ENCODE data around the gene LILRB4.
"Not testable (repeated sequence)": the region's sequence is repeated elsewhere in the genome, so short reads cannot be mapped to it uniquely, and the experiment has no call there.

Gene LILRB4

DNA sequence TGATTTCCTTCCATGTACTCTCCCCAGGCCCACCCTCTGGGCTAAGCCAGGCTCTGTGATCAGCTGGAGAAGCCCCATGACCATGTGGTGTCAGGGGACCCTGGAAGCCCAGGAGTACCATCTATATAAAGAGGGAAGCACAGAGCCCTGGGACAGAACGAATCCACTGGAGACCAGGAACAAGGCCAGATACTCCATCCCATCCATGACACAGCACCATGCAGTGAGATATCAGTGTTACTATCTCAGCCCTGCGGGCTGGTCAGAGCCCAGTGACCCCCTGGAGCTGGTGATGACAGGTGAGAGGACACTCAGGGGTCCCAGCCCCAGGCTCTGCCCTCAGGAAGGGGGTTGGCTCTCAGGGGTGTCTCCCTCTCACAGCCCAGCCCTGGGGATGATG lies 34.0 kb downstream of the LILRB4 start:
- DNase-seq, result no peak

- DNase-seq, result not testable (repeated sequence)
Observed at GRCh38 chr19:54697716-54698115, 34.9 kb downstream of the LILRB4 start.

- no peak for DNase-seq
Observed at GRCh38 chr19:54704928-54705327, 42.1 kb downstream of the LILRB4 start.

GRCh38 chr19:54707962-54708361 lies 45.2 kb downstream of the LILRB4 start:
- DNase-seq, result no peak

GRCh38 chr19:54708781-54709180 lies 46.0 kb downstream of the LILRB4 start:
- DNase-seq, result no peak

DNA sequence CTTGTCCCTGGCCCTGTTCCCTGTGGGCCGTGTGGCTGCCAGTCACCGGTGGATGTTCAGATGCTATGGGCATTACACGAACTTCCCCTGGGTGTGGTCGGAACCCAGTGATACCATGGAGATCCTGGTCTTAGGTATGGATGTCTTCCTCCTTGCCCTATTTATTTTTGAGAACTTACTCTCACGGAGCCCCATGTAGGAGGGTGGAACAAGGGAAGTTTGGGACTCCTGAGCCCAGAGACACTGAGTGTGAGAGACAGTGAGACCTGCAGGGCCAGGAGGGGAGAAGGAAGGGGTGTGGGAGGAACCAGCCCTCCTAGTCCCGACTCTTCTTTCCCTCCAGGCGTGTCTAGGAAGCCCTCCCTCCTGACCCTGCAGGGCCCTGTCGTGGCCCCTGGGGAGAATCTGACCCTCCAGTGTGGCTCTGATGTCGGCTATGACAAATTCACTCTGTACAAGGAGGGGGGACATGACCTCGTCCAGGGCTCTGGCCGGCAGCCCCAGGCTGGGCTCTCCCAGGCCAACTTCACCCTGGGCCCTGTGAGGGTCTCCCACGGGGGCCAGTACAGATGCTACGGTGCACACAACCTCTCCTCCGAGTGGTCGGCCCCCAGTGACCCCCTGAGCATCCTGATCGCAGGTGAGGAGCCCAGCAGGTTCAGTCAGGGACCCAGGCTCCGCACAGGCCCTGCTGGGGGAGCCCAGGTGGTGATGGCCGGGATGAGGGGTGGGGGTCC lies 46.6 kb downstream of the LILRB4 start:
- DNase-seq, result no peak

DNA sequence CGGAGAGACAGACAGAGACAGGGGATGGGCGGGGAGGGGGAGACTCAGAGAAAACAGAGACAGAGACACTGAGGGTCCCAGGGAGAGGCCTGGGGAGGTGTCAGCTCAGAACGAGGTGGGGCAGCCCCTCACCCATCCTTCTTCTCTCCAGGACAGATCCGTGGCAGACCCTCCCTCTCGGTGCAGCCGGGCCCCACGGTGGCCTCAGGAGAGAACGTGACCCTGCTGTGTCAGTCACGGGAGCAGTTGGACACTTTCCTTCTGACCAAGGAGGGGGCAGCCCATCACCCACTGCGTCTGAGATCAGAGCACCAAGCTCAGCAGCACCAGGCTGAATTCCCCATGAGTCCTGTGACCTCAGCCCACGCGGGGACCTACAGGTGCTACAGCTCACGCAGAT lies 47.2 kb downstream of the LILRB4 start:
- not testable (repeated sequence) for DNase-seq
